GM23338 (cell line): ENCODE measurements around the gene AP4E1. TPM values are rescaled to one million over a fixed set of nuclear protein-coding genes. Genes with fewer than 3 reads are reported as not detected.

Source experiments
- ATAC-seq: fragments of 200-7000 bp; cut with Tn5 transposase; 3 replicates; pipeline ENCODE4 v1.9.1; 2020
- DNase-seq: peaks from one replicate; pipeline ENCODE4 v3.0.0-alpha.2; 2015; ENCODE audit warnings: low spot score
- H2AFZ ChIP-seq: fragments of 200-600 bp; sonication (generic); 2 replicates; pipeline ENCODE4 v1.8.0; 2016; ENCODE audit warnings: antibody characterized with exemption, mild to moderate bottlenecking, moderate library complexity
- H3F3A ChIP-seq: fragments of 200-600 bp; sonication (generic); replicated peaks from 2 replicates; pipeline ENCODE4 v1.8.0; 2017; ENCODE audit warnings: antibody characterized with exemption, mixed run types, low read depth
- H3K27ac ChIP-seq: fragments of 200-600 bp; sonication (generic); 2 replicates; pipeline ENCODE4 v1.6.1; 2016; ENCODE audit warnings: low read depth
- H3K27me3 ChIP-seq: fragments of 200-600 bp; sonication (generic); 2 replicates; pipeline ENCODE4 v1.8.0; 2016; ENCODE audit warnings: mild to moderate bottlenecking, mixed run types, moderate library complexity; ENCODE audit not compliant: insufficient read depth
- H3K36me3 ChIP-seq: fragments of 200-600 bp; sonication (generic); 2 replicates; pipeline ENCODE4 v1.8.0; 2016; ENCODE audit warnings: mild to moderate bottlenecking; ENCODE audit not compliant: insufficient read depth
- H3K4me1 ChIP-seq: fragments of 200-600 bp; sonication (generic); 2 replicates; pipeline ENCODE4 v1.8.0; 2016; ENCODE audit warnings: mild to moderate bottlenecking, moderate library complexity; ENCODE audit not compliant: insufficient read depth
- H3K4me2 ChIP-seq: fragments of 200-600 bp; sonication (generic); 2 replicates; pipeline ENCODE4 v1.7.1; 2017; ENCODE audit warnings: mixed run types
- H3K4me3 ChIP-seq: fragments of 200-600 bp; sonication (generic); 2 replicates; pipeline ENCODE4 v1.6.1; 2016; ENCODE audit warnings: mixed run types
- H3K79me2 ChIP-seq: fragments of 200-600 bp; sonication (generic); replicated peaks from 2 replicates; pipeline ENCODE4 v1.8.0; 2017; ENCODE audit warnings: mild to moderate bottlenecking; ENCODE audit not compliant: insufficient read depth
- H3K9me2 ChIP-seq: fragments of 200-600 bp; sonication (generic); 2 replicates; pipeline ENCODE4 v1.8.0; 2017; ENCODE audit not compliant: insufficient read depth
- H4K20me1 ChIP-seq: fragments of 200-600 bp; sonication (generic); replicated peaks from 2 replicates; pipeline ENCODE4 v1.8.0; 2017; ENCODE audit warnings: mild to moderate bottlenecking; ENCODE audit not compliant: insufficient read depth
- H3K27ac Mint-ChIP-seq: 2 replicates; pipeline ENCODE4 v1.8.0; 2020; ENCODE audit warnings: inconsistent platforms, mild to moderate bottlenecking, moderate library complexity, mixed read lengths
- H3K27me3 Mint-ChIP-seq: 3 replicates; pipeline ENCODE4 v1.8.0; 2022; ENCODE audit warnings: low read depth, mild to moderate bottlenecking, moderate library complexity, mixed read lengths, inconsistent platforms; ENCODE audit not compliant: insufficient read depth, poor library complexity
- H3K36me3 Mint-ChIP-seq: 3 replicates; pipeline ENCODE4 v1.8.0; 2021; ENCODE audit warnings: low read depth, mild to moderate bottlenecking, inconsistent platforms, moderate library complexity, mixed read lengths
- H3K4me1 Mint-ChIP-seq: 3 replicates; pipeline ENCODE4 v1.8.0; 2020; ENCODE audit warnings: mild to moderate bottlenecking, inconsistent platforms, mixed read lengths
- H3K4me3 Mint-ChIP-seq: 3 replicates; pipeline ENCODE4 v1.8.0; 2021; ENCODE audit warnings: moderate library complexity, mild to moderate bottlenecking, inconsistent platforms, mixed read lengths
- H3K9me3 Mint-ChIP-seq: 3 replicates; pipeline ENCODE4 v1.8.0; 2020; ENCODE audit warnings: moderate library complexity, mild to moderate bottlenecking, inconsistent platforms, mixed read lengths
- CREB1 ChIP-seq: fragments of 250-450 bp; sonication (Bioruptor Pico); IDR thresholded peaks from 2 replicates; pipeline ENCODE4 v1.5.0; 2020; ENCODE audit warnings: low read depth, mild to moderate bottlenecking, moderate library complexity
- EZH2 ChIP-seq: fragments of 200-600 bp; sonication (generic); IDR thresholded peaks from one replicate; pipeline ENCODE4 v1.8.0; 2017; ENCODE audit warnings: antibody characterized with exemption, mild to moderate bottlenecking, low read depth; ENCODE audit not compliant: unreplicated experiment
- EZH2phosphoT487 ChIP-seq: fragments of 200-600 bp; sonication (generic); IDR thresholded peaks from one replicate; pipeline ENCODE4 v1.8.1; 2018; ENCODE audit warnings: antibody characterized with exemption; ENCODE audit not compliant: unreplicated experiment
- JUNB ChIP-seq: IDR thresholded peaks from one replicate; pipeline ENCODE4 v1.6.1; 2016; ENCODE audit warnings: antibody characterized with exemption; ENCODE audit not compliant: unreplicated experiment
- NANOG ChIP-seq: IDR thresholded peaks from 2 replicates; pipeline ENCODE4 v1.6.1; 2016; ENCODE audit warnings: antibody characterized with exemption, borderline replicate concordance
- POLR2AphosphoS5 ChIP-seq: IDR thresholded peaks from 2 replicates; pipeline ENCODE4 v1.6.1; 2016; ENCODE audit warnings: antibody characterized with exemption, low read depth
- STAT1 ChIP-seq: IDR thresholded peaks from one replicate; pipeline ENCODE4 v1.6.1; 2016; ENCODE audit warnings: antibody characterized with exemption; ENCODE audit not compliant: unreplicated experiment
- ZNF114 ChIP-seq: fragments of 250-450 bp; sonication (Bioruptor Pico); IDR thresholded peaks from 2 replicates; pipeline ENCODE4 v1.5.0; 2020; ENCODE audit warnings: mild to moderate bottlenecking, moderate library complexity
- ZNF331 ChIP-seq: fragments of 250-450 bp; sonication (Bioruptor Pico); IDR thresholded peaks from 2 replicates; pipeline ENCODE4 v1.5.0; 2020; ENCODE audit warnings: low read depth, mild to moderate bottlenecking, moderate library complexity
- polyA plus RNA-seq: library from polyadenylated mRNA; unstranded; fragments of >200 nt; fragmentation: Nextera tagmentation; extraction: Ambion mirVana; gene quantifications from 2 replicates; pipeline ENCODE4 v1.2.1, GENCODE V29; 2016
- total RNA-seq: library from RNA; depleted of rRNA; stranded (reverse); fragments of >200 nt; shearing (Covaris generic); gene quantifications from 2 replicates; pipeline ENCODE4 v1.2.3, GENCODE V29; 2014
- TF ChIP-seq, protein P1 (sequence below): fragments of 250-450 bp; sonication (Bioruptor Pico); IDR thresholded peaks from 2 replicates; pipeline ENCODE4 v1.5.0; 2020; ENCODE audit warnings: mild to moderate bottlenecking, moderate library complexity
- TF ChIP-seq, protein P2 (sequence below): IDR thresholded peaks from one replicate; pipeline ENCODE4 v1.6.1; 2018; ENCODE audit warnings: antibody characterized with exemption; ENCODE audit not compliant: unreplicated experiment
- TF ChIP-seq, protein P3 (sequence below): IDR thresholded peaks from 2 replicates; pipeline ENCODE4 v1.6.1; 2016; ENCODE audit warnings: antibody characterized with exemption
- TF ChIP-seq, protein P4 (sequence below), 2 experiments: fragments of 200-600 bp in 1 of 2; sonication (generic) in 1 of 2; conservative IDR thresholded peaks; 2 replicates each; pipeline versions ENCODE4 v1.5.1 to v1.6.1; 2016 to 2017; ENCODE audit warnings: antibody characterized with exemption in 2 of 2, low read depth in 2 of 2, mild to moderate bottlenecking in 2 of 2, moderate library complexity in 1 of 2

AP4E1 gene
- total and polyA plus RNA-seq, 2 experiments from 2014 or later: 4.4 to 15.4 TPM

DNA sequence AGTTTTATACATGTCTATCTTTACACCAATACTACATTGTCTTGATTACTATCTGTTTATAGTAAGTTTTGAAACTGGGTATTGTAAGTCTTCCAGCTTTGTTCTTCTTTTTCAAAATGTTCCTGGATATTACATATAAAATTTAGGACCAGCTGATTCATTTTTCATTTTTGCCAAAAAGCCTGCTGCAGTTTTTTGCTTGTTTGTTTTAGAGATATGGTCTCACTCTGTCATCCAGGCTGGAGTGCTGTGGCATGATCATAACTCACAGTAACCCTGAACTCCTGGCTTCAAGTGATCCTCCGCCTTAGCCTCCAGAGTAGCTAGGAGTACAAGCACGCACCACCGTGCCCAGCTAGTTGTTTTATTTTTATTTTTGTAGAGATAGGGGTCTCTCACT is 20.4 kb upstream of the AP4E1 start (continued):
- no peak for TF ChIP-seq ZNF331 (CRISPR knock-in tag)
- no peak for TF ChIP-seq STAT1
- TF ChIP-seq, protein P1, sequence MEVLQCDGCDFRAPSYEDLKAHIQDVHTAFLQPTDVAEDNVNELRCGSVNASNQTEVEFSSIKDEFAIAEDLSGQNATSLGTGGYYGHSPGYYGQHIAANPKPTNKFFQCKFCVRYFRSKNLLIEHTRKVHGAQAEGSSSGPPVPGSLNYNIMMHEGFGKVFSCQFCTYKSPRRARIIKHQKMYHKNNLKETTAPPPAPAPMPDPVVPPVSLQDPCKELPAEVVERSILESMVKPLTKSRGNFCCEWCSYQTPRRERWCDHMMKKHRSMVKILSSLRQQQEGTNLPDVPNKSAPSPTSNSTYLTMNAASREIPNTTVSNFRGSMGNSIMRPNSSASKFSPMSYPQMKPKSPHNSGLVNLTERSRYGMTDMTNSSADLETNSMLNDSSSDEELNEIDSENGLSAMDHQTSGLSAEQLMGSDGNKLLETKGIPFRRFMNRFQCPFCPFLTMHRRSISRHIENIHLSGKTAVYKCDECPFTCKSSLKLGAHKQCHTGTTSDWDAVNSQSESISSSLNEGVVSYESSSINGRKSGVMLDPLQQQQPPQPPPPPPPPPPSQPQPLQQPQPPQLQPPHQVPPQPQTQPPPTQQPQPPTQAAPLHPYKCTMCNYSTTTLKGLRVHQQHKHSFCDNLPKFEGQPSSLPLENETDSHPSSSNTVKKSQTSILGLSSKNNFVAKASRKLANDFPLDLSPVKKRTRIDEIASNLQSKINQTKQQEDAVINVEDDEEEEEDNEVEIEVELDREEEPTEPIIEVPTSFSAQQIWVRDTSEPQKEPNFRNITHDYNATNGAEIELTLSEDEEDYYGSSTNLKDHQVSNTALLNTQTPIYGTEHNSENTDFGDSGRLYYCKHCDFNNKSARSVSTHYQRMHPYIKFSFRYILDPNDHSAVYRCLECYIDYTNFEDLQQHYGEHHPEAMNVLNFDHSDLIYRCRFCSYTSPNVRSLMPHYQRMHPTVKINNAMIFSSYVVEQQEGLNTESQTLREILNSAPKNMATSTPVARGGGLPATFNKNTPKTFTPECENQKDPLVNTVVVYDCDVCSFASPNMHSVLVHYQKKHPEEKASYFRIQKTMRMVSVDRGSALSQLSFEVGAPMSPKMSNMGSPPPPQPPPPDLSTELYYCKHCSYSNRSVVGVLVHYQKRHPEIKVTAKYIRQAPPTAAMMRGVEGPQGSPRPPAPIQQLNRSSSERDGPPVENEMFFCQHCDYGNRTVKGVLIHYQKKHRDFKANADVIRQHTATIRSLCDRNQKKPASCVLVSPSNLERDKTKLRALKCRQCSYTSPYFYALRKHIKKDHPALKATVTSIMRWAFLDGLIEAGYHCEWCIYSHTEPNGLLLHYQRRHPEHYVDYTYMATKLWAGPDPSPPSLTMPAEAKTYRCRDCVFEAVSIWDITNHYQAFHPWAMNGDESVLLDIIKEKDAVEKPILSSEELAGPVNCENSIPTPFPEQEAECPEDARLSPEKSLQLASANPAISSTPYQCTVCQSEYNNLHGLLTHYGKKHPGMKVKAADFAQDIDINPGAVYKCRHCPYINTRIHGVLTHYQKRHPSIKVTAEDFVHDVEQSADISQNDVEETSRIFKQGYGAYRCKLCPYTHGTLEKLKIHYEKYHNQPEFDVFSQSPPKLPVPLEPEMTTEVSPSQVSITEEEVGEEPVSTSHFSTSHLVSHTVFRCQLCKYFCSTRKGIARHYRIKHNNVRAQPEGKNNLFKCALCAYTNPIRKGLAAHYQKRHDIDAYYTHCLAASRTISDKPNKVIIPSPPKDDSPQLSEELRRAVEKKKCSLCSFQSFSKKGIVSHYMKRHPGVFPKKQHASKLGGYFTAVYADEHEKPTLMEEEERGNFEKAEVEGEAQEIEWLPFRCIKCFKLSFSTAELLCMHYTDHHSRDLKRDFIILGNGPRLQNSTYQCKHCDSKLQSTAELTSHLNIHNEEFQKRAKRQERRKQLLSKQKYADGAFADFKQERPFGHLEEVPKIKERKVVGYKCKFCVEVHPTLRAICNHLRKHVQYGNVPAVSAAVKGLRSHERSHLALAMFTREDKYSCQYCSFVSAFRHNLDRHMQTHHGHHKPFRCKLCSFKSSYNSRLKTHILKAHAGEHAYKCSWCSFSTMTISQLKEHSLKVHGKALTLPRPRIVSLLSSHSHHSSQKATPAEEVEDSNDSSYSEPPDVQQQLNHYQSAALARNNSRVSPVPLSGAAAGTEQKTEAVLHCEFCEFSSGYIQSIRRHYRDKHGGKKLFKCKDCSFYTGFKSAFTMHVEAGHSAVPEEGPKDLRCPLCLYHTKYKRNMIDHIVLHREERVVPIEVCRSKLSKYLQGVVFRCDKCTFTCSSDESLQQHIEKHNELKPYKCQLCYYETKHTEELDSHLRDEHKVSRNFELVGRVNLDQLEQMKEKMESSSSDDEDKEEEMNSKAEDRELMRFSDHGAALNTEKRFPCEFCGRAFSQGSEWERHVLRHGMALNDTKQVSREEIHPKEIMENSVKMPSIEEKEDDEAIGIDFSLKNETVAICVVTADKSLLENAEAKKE (CRISPR knock-in tag): no peak
- TF ChIP-seq EZH2: no peak

DNA sequence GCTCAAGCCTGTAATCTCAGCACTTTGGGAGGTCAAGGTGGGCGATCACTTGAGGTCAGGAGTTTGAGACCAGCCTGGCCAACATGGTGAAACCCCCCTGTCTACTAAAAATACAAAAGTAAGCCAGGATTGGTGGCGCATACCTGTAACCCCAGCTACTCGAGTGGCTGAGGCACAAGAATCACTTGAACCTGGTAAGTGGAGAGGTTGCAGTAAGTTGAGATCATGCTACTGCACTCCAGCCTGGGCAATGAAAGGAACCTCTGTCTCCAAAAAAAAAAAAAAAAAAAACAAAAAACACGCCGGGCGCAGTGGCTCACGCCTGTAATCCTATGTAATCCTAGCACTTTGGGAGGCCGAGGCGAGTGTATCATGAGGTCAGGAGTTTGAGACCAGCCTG is 18.9 kb upstream of the AP4E1 start:
- no peak for ATAC-seq
- Mint-ChIP-seq H3K27me3 (peaks cover 3% of the 10 kb centered on the region), H3K27ac (no peak overlapping the region), H3K36me3 (peaks cover 22% of the 10 kb centered on the region), H3K4me3 (no peak overlapping the region), H3K9me3 (peaks cover 35% of the 10 kb centered on the region), H3K4me1 (no peaks in the 10 kb centered on the region)
- no peak overlapping the region for H3K4me2 ChIP-seq
- no peak overlapping the region for H2AFZ ChIP-seq
- H3K36me3 ChIP-seq: 0 out of 2 replicates have a peak, but pooled peaks cover 5% of the 10 kb centered on the region
- no peaks in the 10 kb centered on the region for H4K20me1 ChIP-seq
- no peak overlapping the region for H3K4me3 ChIP-seq
- H3K79me2 ChIP-seq: no peaks in the 10 kb centered on the region
- no peak for DNase-seq
- no peaks in the 10 kb centered on the region for H3K4me1 ChIP-seq
- H3K9me2 ChIP-seq: no peaks in the 10 kb centered on the region
- H3K27me3 ChIP-seq: no peaks in the 10 kb centered on the region
- H3F3A ChIP-seq: no peaks in the 10 kb centered on the region
- H3K27ac ChIP-seq: no peak overlapping the region
- TF ChIP-seq EZH2 (no peak), POLR2AphosphoS5 (no peak), CREB1 (CRISPR knock-in tag) (no peak), ZNF331 (CRISPR knock-in tag) (no peak), STAT1 (no peak), NANOG (no peak), JUNB (no peak), EZH2phosphoT487 (no peak), ZNF114 (no peak)
- TF ChIP-seq, protein P2, sequence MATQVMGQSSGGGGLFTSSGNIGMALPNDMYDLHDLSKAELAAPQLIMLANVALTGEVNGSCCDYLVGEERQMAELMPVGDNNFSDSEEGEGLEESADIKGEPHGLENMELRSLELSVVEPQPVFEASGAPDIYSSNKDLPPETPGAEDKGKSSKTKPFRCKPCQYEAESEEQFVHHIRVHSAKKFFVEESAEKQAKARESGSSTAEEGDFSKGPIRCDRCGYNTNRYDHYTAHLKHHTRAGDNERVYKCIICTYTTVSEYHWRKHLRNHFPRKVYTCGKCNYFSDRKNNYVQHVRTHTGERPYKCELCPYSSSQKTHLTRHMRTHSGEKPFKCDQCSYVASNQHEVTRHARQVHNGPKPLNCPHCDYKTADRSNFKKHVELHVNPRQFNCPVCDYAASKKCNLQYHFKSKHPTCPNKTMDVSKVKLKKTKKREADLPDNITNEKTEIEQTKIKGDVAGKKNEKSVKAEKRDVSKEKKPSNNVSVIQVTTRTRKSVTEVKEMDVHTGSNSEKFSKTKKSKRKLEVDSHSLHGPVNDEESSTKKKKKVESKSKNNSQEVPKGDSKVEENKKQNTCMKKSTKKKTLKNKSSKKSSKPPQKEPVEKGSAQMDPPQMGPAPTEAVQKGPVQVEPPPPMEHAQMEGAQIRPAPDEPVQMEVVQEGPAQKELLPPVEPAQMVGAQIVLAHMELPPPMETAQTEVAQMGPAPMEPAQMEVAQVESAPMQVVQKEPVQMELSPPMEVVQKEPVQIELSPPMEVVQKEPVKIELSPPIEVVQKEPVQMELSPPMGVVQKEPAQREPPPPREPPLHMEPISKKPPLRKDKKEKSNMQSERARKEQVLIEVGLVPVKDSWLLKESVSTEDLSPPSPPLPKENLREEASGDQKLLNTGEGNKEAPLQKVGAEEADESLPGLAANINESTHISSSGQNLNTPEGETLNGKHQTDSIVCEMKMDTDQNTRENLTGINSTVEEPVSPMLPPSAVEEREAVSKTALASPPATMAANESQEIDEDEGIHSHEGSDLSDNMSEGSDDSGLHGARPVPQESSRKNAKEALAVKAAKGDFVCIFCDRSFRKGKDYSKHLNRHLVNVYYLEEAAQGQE: no peak
- TF ChIP-seq, protein P3, sequence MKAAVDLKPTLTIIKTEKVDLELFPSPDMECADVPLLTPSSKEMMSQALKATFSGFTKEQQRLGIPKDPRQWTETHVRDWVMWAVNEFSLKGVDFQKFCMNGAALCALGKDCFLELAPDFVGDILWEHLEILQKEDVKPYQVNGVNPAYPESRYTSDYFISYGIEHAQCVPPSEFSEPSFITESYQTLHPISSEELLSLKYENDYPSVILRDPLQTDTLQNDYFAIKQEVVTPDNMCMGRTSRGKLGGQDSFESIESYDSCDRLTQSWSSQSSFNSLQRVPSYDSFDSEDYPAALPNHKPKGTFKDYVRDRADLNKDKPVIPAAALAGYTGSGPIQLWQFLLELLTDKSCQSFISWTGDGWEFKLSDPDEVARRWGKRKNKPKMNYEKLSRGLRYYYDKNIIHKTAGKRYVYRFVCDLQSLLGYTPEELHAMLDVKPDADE: no peak
- TF ChIP-seq, protein P4, sequence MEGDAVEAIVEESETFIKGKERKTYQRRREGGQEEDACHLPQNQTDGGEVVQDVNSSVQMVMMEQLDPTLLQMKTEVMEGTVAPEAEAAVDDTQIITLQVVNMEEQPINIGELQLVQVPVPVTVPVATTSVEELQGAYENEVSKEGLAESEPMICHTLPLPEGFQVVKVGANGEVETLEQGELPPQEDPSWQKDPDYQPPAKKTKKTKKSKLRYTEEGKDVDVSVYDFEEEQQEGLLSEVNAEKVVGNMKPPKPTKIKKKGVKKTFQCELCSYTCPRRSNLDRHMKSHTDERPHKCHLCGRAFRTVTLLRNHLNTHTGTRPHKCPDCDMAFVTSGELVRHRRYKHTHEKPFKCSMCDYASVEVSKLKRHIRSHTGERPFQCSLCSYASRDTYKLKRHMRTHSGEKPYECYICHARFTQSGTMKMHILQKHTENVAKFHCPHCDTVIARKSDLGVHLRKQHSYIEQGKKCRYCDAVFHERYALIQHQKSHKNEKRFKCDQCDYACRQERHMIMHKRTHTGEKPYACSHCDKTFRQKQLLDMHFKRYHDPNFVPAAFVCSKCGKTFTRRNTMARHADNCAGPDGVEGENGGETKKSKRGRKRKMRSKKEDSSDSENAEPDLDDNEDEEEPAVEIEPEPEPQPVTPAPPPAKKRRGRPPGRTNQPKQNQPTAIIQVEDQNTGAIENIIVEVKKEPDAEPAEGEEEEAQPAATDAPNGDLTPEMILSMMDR (conservative IDR thresholded peaks at IDR 0.05; ENCODE audit: low read depth in 2 of 2): no peak
